MCF 10A (cell line): Measurements from ENCODE around the gene CLDN16. TPM values are rescaled to one million over a fixed set of nuclear protein-coding genes. Genes with fewer than 3 reads are reported as not detected.
A peak's percentile ranks its signal among the peaks of the same experiment; 100 is the strongest.

Experiments used
- BruUV-seq: library from RNA; stranded (reverse); fragments of 400-500 nt; replicated peaks from 2 replicates; lab custom pipeline; 2021; lab: Mats Ljungman, UMichigan
- CTCF ChIA-PET: fragments of 300-600 bp; sonication (Branson Sonifier 250); formaldehyde crosslinking; extraction: SDS; loops from one replicate; lab custom pipeline; 2021; ENCODE audit warnings: antibody characterized with exemption, inconsistent platforms; lab: Yijun Ruan, JAX
- POLR2A ChIA-PET: fragments of 300-600, 350-650 bp; sonication (Branson Sonifier 250); formaldehyde crosslinking; extraction: SDS; loops from one replicate; lab custom pipeline; 2020; ENCODE audit warnings: antibody characterized with exemption, inconsistent platforms; lab: Yijun Ruan, JAX
- DNase-seq: peaks from one replicate; pipeline ENCODE4 v3.0.0-alpha.2; 2018; ENCODE audit not compliant: unreplicated experiment
- H3K27ac Mint-ChIP-seq: one replicate; pipeline ENCODE4 v1.8.0; 2022; ENCODE audit warnings: mild to moderate bottlenecking, low read depth, mixed read lengths; ENCODE audit not compliant: unreplicated experiment
- H3K27me3 Mint-ChIP-seq: one replicate; pipeline ENCODE4 v1.8.0; 2022; ENCODE audit warnings: mixed read lengths; ENCODE audit not compliant: insufficient read depth, unreplicated experiment
- H3K36me3 Mint-ChIP-seq: one replicate; pipeline ENCODE4 v1.8.0; 2022; ENCODE audit warnings: mild to moderate bottlenecking, moderate library complexity, mixed read lengths; ENCODE audit not compliant: insufficient read depth, unreplicated experiment
- H3K4me1 Mint-ChIP-seq: one replicate; pipeline ENCODE4 v1.8.0; 2022; ENCODE audit warnings: mixed read lengths; ENCODE audit not compliant: insufficient read depth, unreplicated experiment
- H3K4me3 Mint-ChIP-seq: one replicate; pipeline ENCODE4 v1.8.0; 2022; ENCODE audit warnings: mild to moderate bottlenecking, moderate library complexity, mixed read lengths; ENCODE audit not compliant: unreplicated experiment
- H3K9me3 Mint-ChIP-seq: one replicate; pipeline ENCODE4 v1.8.0; 2022; ENCODE audit warnings: mixed read lengths; ENCODE audit not compliant: unreplicated experiment
- CTCF ChIP-seq: fragments of 200-600 bp; IDR thresholded peaks from one replicate; pipeline ENCODE4 v1.8.0; 2022; ENCODE audit warnings: antibody characterized with exemption, mild to moderate bottlenecking; ENCODE audit not compliant: unreplicated experiment
- intact Hi-C: fragments of 100-400 bp; cut with micrococcal nuclease; formaldehyde crosslinking; loops from 2 replicates; pipeline ENCODE4 v1.14.1; 2022
- total RNA-seq: library from RNA; stranded (reverse); gene quantifications from 2 replicates; pipeline ENCODE4 v1.2.3, GENCODE V29; 2022

The CLDN16 gene
- total RNA-seq, 1 experiment from 2014 or later = 0.23 TPM

GRCh38 chr3:190356246-190356645 lies 31.7 kb upstream of the CLDN16 start:
- Mint-ChIP-seq H3K36me3 (no peaks in the 10 kb centered on the region), H3K27me3 (no peaks in the 10 kb centered on the region), H3K4me3 (no peak overlapping the region), H3K27ac (no peak overlapping the region), H3K4me1 (peaks cover 20% of the 10 kb centered on the region), H3K9me3 (no peaks in the 10 kb centered on the region)
- TF ChIP-seq CTCF = no peak
- POLR2A ChIA-PET = interaction anchor here (1.2 to 6.7 kb wide), 9 partner anchors 9 to 52 kb away, joined by 3 to 61 read pairs (median 11); partner anchors contain the start of gene CLDN1
- CTCF ChIA-PET = interaction anchor here (2.4 kb wide), 1 partner anchor 34 kb away, joined by 9 read pairs; the partner anchor contains the start of gene CLDN1
- DNase-seq = no peak
- intact Hi-C loops = no loop called here
- BruUV-seq = no TSS peak

GRCh38 chr3:190357468-190357867 lies 30.5 kb upstream of the CLDN16 start:
- peak overlapping the region; percentile 78 for H3K27ac Mint-ChIP-seq
- intact Hi-C loops = no loop called here
- peaks cover 20% of the 10 kb centered on the region for H3K4me1 Mint-ChIP-seq
- DNase-seq = no peak
- no peaks in the 10 kb centered on the region for H3K9me3 Mint-ChIP-seq
- TF ChIP-seq CTCF = no peak
- BruUV-seq = no TSS peak
- no peaks in the 10 kb centered on the region for H3K27me3 Mint-ChIP-seq
- POLR2A ChIA-PET = interaction anchor here (1.1 to 6.7 kb wide), 11 partner anchors 10 to 53 kb away, joined by 3 to 61 read pairs (median 9); partner anchors contain the start of gene CLDN1
- no peaks in the 10 kb centered on the region for H3K36me3 Mint-ChIP-seq
- H3K4me3 Mint-ChIP-seq = peak overlapping the region; percentile 1
- CTCF ChIA-PET = interaction anchor here (2.4 kb wide), 1 partner anchor 36 kb away, joined by 9 read pairs; the partner anchor contains the start of gene CLDN1

GRCh38 chr3:190359813-190360212 lies 28.1 kb upstream of the CLDN16 start:
- Mint-ChIP-seq H3K27me3 (no peaks in the 10 kb centered on the region), H3K4me3 (no peak overlapping the region), H3K36me3 (no peaks in the 10 kb centered on the region), H3K9me3 (peaks cover under 1% of the 10 kb centered on the region), H3K4me1 (peaks cover 22% of the 10 kb centered on the region), H3K27ac (peak overlapping the region; percentile 8)
- ChIA-PET CTCF (interaction anchor here (0.7 kb wide), 1 partner anchor 13 kb away, joined by 4 read pairs; no protein-coding TSS in a partner anchor), POLR2A (interaction anchor here (0.7 to 6.7 kb wide), 6 partner anchors 8 to 129 kb away, joined by 3 to 61 read pairs (median 4); no protein-coding TSS in a partner anchor)
- BruUV-seq = no TSS peak
- intact Hi-C loops = no loop called here
- DNase-seq = no peak
- no peak for TF ChIP-seq CTCF

- intact Hi-C loops = no loop called here
- peaks cover 5% of the 10 kb centered on the region for H3K9me3 Mint-ChIP-seq
- peaks cover 26% of the 10 kb centered on the region for H3K4me1 Mint-ChIP-seq
- no TSS peak for BruUV-seq
- DNase-seq = no peak
- no peak overlapping the region for H3K4me3 Mint-ChIP-seq
- ChIA-PET CTCF (interaction anchor here (0.7 to 1.0 kb wide), 2 partner anchors 11 to 14 kb away, joined by 4 read pairs; no protein-coding TSS in a partner anchor), POLR2A (interaction anchor here (0.7 to 6.7 kb wide), 8 partner anchors 7 to 129 kb away, joined by 3 to 61 read pairs (median 4); no protein-coding TSS in a partner anchor)
- peak overlapping the region; percentile 8 for H3K27ac Mint-ChIP-seq
- H3K36me3 Mint-ChIP-seq = no peaks in the 10 kb centered on the region
- no peaks in the 10 kb centered on the region for H3K27me3 Mint-ChIP-seq
- TF ChIP-seq CTCF = no peak
Measured at GRCh38 chr3:190360228-190360627, 27.7 kb upstream of the CLDN16 start.
